ENCODE data around the gene GALNT9. TPM values are rescaled to one million over a fixed set of nuclear protein-coding genes. Genes with fewer than 3 reads are reported as not detected.

The GALNT9 gene
- total RNA-seq, 1 donor from 2014 or later, result not detected

- Histone ChIP-seq H3K27me3 (peaks cover 67% of the 10 kb centered on the region), H3K27ac (no peak overlapping the region), H3K79me2 (ENCODE audit: low read depth) (no peaks in the 10 kb centered on the region), H3K4me1 (no peaks in the 10 kb centered on the region), H3K9me3 (ENCODE audit: low read depth) (no peaks in the 10 kb centered on the region), H3K9ac (no peak overlapping the region), H3K4me2 (no peak overlapping the region), H3K36me3 (no peaks in the 10 kb centered on the region), H4K20me1 (ENCODE audit: low read depth) (peaks cover 4% of the 10 kb centered on the region), H3F3A (ENCODE audit: low read depth) (peaks cover 8% of the 10 kb centered on the region), H3K4me3 (no peak overlapping the region), H2AFZ (replicated peaks) (no peak overlapping the region)
- no peak for DNase-seq (ENCODE audit: low spot score)
- H3K4me1 Mint-ChIP-seq, result no peaks in the 10 kb centered on the region
- TF ChIP-seq EZH2phosphoT487 (IDR thresholded peaks at IDR 0.05) (no peak), CTCF (IDR thresholded peaks at IDR 0.05) (no peak), EZH2 (IDR thresholded peaks at IDR 0.05) (no peak)
- H3K4me3 Mint-ChIP-seq, result no peak overlapping the region
- peaks cover 1% of the 10 kb centered on the region for H3K9me3 Mint-ChIP-seq
- H3K36me3 Mint-ChIP-seq, result no peaks in the 10 kb centered on the region
- H3K27me3 Mint-ChIP-seq (ENCODE audit: insufficient read depth, low read depth), result peaks cover 11% of the 10 kb centered on the region
- H3K27ac Mint-ChIP-seq, result no peak overlapping the region
Measured at GRCh38 chr12:132168311-132169031, 160.9 kb downstream of the GALNT9 start.

GRCh38 chr12:132167611-132168310 is 161.6 kb downstream of the GALNT9 start:
- Histone ChIP-seq H3K9me3 (ENCODE audit: low read depth) (no peaks in the 10 kb centered on the region), H2AFZ (replicated peaks) (no peak overlapping the region), H3K4me2 (no peak overlapping the region), H3K27me3 (peaks cover 67% of the 10 kb centered on the region), H3K27ac (no peak overlapping the region), H3F3A (ENCODE audit: low read depth) (peaks cover 8% of the 10 kb centered on the region), H3K36me3 (no peaks in the 10 kb centered on the region), H3K79me2 (ENCODE audit: low read depth) (no peaks in the 10 kb centered on the region), H3K9ac (no peak overlapping the region), H3K4me1 (no peaks in the 10 kb centered on the region), H3K4me3 (no peak overlapping the region), H4K20me1 (ENCODE audit: low read depth) (peaks cover 4% of the 10 kb centered on the region)
- DNase-seq (ENCODE audit: low spot score), result no peak
- H3K36me3 Mint-ChIP-seq, result no peaks in the 10 kb centered on the region
- peaks cover 12% of the 10 kb centered on the region for H3K27me3 Mint-ChIP-seq (ENCODE audit: insufficient read depth, low read depth)
- no peaks in the 10 kb centered on the region for H3K4me1 Mint-ChIP-seq
- H3K4me3 Mint-ChIP-seq, result no peak overlapping the region
- H3K9me3 Mint-ChIP-seq, result peaks cover 1% of the 10 kb centered on the region
- TF ChIP-seq EZH2phosphoT487 (IDR thresholded peaks at IDR 0.05) (no peak), EZH2 (IDR thresholded peaks at IDR 0.05) (no peak), CTCF (IDR thresholded peaks at IDR 0.05) (no peak)
- H3K27ac Mint-ChIP-seq, result no peak overlapping the region

- H3K9me3 Mint-ChIP-seq, result peaks cover 1% of the 10 kb centered on the region
- no peak overlapping the region for H3K4me3 Mint-ChIP-seq
- TF ChIP-seq EZH2 (IDR thresholded peaks at IDR 0.05) (no peak), EZH2phosphoT487 (IDR thresholded peaks at IDR 0.05) (no peak), CTCF (IDR thresholded peaks at IDR 0.05) (no peak)
- Histone ChIP-seq H3K4me3 (no peak overlapping the region), H4K20me1 (ENCODE audit: low read depth) (peaks cover 4% of the 10 kb centered on the region), H3K4me2 (no peak overlapping the region), H2AFZ (replicated peaks) (no peak overlapping the region), H3F3A (ENCODE audit: low read depth) (peaks cover 8% of the 10 kb centered on the region), H3K36me3 (no peaks in the 10 kb centered on the region), H3K79me2 (ENCODE audit: low read depth) (no peaks in the 10 kb centered on the region), H3K27ac (no peak overlapping the region), H3K9me3 (ENCODE audit: low read depth) (no peaks in the 10 kb centered on the region), H3K9ac (no peak overlapping the region), H3K27me3 (peaks cover 67% of the 10 kb centered on the region), H3K4me1 (no peaks in the 10 kb centered on the region)
- no peak overlapping the region for H3K27ac Mint-ChIP-seq
- H3K27me3 Mint-ChIP-seq (ENCODE audit: insufficient read depth, low read depth), result peaks cover 10% of the 10 kb centered on the region
- no peak for DNase-seq (ENCODE audit: low spot score)
- no peaks in the 10 kb centered on the region for H3K36me3 Mint-ChIP-seq
- no peaks in the 10 kb centered on the region for H3K4me1 Mint-ChIP-seq
Measured at GRCh38 chr12:132166801-132167591, 162.4 kb downstream of the GALNT9 start.
